Nucleus accumbens (tissue), 56 donors: ENCODE results near the gene EEFSEC.
A peak's percentile ranks its signal among the peaks of the same experiment; 100 is the strongest.

Experiments
- DNase-seq, 56 donors: peaks; one replicate each; lab custom pipeline; 2025; lab: John Stamatoyannopoulos, UW

The EEFSEC gene

DNA sequence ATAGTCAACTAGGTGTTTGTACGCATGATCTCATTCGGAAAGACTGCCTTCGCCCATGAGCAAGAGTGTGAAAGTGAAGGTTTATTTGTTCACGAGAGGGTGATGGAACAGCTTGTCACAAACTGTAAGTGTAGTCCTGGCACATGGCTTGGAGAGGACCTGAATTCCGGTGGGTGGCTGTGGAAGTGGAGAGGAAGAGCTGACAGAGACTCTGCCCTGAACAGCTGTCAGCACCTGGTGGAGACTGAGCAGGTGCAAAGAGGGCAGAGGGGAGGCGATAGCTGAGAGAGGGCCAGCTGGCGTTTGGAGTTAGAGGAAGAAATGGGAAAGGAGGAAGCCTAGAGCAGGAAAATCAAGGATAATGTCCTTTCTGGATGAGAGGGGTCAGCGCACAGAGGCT is 155.7 kb downstream of the EEFSEC start:
- DNase-seq, result no peak

DNA sequence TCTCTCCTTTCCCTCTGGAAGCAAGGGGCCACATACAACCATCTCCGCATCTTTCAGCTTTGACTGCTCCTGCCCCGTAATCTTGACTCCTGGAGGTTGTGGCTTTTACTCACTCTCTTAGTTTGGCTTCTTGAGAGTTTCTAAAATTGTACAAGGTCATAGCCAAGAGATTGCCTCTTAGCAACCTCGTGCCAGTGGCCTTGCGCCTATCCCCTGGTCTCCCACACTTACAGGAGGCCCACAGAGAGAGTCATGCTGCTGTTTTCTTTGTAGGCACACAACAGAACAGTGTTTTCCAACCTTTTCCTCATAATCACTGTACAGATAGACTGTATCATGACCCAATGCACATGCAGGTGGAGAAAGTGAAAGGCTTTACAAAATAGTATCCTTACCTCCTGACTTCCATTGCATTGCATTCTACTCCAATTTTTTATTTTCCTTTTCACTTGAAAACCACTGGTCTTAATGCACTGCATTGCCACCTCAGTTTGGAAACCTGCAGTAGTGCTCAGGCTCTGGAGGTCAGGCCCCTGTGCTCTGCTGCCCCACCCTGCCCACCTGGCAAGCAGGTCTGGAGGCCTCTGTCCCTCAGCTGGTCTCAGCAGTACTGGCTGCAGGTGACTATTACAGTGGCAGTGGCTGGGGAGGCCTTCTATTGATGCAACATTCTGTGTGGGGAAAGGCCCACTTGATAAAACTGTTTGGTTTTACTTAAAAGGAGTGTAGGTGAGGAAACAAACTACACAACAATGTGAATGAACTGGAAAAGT is 157.2 kb downstream of the EEFSEC start:
- DNase-seq, result no peak

DNA sequence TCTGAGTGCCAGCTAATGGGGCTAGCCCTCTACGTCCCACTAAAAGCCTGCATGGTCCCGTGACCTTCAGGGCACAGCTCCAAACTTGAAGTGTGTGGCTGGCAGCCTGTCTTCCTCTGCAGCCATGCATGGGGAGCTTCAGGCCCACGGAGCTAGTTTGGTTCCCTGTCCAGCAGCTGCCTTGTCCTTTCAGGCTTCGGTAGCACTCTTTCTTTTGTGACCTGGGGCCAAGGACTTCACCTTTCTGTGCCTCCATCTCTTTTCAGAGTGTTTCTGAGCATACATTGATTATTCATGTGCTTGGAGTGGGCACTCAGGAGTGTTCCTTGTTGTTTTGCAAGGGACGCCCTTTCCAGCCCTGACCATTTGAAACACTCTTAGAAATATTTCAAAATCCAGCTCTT is 158.2 kb downstream of the EEFSEC start:
- DNase-seq, result peak in 11 of 56 donors; percentile 6 to 57 (median 27)

DNA sequence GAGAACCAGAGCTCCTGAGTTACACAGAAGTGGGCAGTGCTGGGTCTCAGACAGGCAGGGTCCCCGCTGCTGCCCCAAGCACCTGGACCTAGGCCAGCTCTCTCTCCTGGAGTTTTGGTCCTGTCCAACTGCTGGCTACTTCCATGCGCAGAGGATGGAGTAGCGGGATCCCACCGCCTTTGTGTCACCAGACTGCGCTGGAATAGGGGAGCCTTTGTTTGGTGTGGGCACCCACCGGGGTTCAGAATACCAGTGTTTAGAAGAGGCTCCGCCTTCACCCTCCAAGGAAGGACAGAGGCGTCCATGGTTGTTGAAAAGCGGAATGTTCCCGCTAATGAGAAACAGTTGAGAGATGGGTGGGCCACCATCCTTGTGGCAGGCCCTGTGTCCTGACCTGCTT is 159.0 kb downstream of the EEFSEC start:
- DNase-seq, result no peak

DNA sequence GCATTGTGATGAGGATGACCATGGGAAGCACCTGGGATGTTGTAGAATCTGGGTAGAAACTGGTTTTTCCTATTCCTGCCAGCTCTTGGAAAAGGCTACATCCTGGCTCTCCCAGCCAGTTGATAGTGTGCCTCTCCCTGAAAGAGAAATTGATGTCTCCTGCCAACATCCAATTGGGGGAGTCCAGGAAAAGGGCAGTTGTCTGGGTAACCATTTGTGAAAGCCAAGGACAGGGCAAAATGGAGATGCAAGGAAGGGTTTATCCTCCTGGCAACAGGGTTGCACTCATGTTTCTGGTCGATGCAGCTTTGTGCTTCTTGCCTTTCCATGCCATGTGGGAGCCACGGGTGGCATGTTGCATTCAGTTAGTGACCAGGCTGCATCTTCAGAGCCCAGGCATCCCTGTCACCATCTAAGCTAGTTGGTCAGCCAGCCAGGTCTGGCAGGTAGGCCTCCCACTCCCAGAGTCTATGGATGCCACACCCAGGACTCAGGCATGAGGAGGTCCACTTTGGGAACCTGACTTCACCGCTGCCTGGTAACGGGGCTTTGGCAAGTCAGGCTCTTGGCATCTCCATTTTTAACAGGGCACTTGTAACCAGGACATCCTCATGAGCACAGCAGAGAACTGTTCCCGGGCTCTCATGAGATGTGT is 159.9 kb downstream of the EEFSEC start:
- DNase-seq, result no peak

DNA sequence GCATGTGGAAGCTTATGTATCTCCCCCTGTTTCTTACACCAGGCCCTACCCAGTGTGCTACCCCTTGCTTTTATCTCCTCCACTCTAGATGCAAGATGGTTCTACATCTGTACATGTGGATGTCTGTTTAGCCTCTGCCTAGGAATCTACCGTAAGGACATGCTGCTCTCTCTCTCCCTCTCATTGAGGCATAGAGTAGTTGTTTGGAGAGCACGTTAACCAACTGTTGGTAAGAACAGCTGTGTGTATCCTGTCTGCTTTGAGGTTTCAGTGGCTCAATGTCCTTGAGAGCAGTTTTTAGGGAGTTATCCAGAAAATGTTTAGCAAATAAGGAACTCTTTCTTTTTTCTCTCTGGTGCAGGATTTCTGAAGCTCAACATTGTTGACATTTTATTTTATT is 160.7 kb downstream of the EEFSEC start:
- DNase-seq, result no peak

DNA sequence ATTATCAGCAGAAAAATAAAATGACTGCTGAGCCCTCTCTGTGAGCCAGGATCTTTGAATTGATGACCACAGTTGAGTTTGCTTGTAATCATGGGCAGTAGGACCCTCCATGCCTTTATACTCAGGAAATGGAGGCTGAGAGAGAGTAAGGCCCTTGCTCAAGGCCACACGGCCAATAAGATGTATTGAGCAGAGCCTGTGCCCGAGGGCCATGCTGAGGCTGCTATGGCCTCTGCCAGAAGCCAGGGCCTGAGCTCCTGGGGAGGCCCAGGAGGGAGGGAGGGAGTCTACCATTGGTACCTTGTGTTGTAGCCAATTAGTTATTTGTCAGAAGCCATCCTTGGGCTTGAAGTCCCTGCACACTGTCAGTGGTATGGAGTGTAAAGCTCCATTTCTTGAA is 162.0 kb downstream of the EEFSEC start:
- DNase-seq, result no peak

DNA sequence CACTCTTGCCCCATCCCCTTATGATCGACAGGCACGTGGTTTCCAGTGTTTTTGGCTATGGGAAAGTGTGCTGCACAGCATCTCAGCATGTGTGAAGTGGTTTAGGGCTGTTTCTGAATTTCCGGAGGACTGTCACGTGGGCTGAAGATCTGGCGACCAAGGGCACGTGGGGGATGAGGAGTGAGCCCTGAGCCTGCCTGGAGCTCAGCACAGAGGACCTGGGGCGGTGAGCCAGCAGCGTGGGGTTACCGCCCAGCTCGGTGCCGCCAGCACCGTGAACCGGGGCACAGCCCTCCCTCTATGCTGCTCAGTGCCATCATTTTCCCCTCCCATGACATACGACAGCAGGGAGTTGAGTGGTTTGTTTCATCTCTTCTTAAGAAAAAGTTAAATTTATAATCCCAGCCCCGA is 163.2 kb downstream of the EEFSEC start:
- DNase-seq, result no peak

DNA sequence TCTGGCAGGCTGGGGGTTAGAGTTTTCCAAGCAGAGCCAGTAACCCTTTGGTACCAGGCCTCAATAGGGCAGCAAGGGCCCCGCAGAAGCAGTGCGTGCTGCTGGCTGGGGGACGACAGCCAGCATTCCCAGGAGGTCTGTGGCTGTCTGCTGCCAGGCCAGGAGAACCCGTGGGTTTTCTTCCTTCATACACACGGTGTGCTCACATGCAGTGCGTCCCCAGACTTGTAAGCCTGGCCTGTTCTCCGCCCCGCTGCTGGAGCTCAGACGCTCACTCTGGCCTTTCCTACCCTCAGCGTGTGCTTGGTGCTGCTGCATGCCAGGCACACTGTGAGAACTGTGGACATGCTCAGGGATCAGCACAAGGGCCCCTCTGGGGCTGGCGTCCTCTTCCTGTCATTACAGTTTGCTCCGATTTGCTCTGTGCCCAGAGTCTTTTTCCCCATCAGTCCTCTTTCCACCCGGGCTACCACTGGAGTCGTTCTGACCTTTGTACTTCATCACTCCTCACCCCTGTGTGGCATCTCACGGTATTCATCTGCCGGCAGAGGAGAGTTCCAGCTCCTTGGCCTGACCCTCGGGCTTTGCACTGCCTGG is 163.9 kb downstream of the EEFSEC start:
- DNase-seq, result no peak

DNA sequence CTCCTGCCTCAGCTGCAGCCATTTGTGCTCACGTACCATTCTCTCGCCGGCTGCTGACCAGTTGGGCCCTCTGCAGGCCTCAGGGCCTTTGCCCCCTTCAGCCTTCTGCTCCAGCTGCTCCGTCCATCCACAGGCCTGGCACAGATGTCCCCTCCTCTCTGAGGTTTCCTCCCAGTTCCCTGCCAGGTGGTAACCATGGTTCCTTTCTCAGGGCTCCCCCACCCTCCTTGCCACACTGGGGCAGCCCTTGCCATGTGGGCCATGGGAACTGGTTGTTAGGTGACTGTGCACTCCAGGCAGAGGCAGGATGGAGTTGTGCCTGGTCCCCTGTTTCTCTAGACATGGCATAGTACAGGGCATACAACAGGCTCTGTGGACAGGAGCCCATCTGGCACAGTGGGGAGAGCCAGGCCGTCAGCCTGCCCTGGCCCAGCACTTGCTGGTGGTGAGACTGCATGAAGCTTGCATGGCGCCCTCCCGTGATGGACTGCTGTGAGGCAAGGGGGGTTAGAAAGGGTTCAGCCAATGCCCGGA is 164.5 kb downstream of the EEFSEC start:
- peak in 1 of 56 donors; percentile 24 for DNase-seq

DNA sequence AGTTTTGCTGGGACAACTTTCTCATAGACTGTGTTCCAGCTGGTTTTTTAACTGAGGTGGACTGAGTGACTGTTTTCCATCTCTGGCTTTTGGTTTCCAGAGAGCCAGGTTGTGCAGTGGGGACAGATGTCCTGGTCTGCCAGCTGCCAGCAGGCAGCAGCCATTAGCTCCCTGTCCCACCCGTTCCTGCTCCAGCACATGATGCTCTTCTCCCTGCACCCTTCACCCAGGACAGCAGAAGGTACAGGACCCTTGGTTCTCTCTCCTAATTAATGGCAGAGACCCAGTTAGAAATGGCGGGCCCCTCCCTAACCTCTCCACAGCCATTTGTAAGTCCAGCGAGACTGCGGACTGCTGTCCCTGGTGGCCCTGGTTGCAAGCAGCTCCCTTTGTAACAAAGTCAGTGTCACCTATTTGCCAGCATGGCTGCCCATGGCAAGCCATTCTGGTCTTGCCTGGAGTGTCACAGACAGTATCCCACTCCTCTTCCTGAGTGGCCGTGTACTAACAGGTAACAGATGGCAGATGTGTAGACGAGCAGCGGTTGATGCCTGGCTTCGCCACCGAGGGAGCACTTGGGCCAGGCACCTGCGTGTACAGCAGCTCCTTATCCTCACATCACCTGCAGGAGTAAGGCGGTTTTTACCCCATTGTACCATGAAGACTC is 165.1 kb downstream of the EEFSEC start:
- DNase-seq, result no peak

DNA sequence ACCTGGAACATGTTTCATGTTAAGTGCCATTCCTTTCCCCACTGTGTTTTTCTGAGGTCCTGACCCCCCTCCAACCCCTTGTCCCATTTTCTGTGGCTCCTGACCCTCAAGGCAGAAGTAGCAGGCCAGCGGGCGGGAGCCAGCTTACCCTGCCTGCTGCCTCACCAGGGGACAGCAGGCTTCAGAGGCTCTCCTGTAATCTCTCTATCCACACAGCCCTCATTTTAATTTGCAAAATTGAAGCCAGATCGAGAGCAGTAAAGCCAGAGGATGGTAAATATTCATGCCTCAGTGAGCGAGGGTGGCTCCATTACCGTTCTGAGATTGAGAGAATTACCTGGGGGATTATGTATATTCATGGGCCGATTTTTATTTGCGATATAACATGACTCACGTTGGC is 165.8 kb downstream of the EEFSEC start:
- DNase-seq, result no peak

DNA sequence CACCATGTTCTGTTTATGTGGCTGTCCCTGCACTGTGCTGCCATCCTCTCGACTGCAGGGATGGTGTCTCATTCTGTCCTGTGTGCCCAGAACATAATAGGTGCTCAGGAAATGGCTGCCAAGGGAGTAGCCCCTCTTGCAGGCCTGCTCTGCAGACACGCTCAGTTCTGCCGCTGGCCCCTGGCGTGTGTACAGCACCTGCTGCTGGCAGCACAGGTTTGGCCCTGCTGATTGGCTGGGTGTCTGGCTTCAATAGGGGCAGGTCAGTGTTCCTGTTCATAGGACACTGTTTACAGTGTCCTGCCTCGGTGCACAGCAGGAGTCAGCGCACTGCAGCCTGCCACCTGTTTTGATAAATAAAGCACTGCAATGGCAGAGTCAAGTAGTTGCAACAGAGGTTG is 166.5 kb downstream of the EEFSEC start:
- DNase-seq, result no peak

DNA sequence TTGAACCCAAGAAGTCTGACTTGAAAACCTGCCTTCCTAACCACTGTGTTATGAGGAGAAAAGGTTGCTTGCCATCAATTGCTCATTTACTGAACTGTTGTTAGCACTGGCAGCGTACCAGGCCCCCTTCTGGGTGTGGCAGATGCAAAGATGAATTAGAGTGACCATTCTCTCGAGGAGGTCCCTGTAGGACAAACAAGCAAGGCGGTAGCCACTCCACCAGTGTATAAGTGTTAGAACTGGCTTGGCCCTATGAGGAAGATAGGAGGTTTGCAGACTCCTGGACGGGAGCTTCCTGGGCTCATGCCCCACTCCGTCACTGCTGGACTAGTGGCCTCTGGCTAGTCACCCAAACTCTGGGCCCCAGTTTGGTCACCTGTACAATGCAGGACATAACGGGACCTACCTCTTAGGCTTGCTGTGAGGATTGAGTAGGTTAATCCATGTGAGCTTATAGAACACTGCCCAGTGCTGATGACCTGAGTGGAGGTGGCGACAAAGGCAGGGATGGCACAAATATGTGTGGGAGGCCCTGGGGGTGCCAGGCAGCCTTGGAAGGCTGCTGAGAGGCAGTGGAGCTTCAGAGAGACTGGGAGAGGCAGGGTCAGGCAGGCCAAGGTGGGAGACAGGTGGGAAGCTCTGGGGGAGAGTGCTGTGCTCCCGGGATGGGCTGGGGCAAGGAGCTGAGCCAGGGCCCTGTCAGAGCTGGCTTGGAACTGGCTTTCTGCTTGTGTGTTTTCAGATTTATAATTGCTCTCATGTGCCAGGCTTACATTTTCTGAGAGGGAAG is 167.5 kb downstream of the EEFSEC start:
- DNase-seq, result no peak

DNA sequence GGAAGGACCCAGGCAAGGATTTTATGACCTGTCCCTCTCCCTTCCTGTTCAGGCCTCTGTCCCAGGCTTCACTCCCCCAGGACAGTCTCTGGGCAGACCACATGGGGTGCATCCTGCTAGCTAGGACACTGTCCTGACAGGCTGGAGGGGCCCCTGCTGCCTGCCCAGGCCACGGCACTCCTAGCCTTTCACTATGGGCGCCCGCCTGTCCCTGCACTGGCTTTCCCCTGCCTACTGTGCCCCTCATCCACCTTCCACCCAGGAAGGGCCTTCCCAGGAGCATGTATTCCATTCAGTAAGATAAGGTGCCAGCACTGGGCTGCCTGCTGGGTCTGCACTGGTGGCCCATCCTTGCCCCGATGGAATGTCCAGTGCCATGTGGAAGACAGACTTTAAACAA is 168.1 kb downstream of the EEFSEC start:
- no peak for DNase-seq

DNA sequence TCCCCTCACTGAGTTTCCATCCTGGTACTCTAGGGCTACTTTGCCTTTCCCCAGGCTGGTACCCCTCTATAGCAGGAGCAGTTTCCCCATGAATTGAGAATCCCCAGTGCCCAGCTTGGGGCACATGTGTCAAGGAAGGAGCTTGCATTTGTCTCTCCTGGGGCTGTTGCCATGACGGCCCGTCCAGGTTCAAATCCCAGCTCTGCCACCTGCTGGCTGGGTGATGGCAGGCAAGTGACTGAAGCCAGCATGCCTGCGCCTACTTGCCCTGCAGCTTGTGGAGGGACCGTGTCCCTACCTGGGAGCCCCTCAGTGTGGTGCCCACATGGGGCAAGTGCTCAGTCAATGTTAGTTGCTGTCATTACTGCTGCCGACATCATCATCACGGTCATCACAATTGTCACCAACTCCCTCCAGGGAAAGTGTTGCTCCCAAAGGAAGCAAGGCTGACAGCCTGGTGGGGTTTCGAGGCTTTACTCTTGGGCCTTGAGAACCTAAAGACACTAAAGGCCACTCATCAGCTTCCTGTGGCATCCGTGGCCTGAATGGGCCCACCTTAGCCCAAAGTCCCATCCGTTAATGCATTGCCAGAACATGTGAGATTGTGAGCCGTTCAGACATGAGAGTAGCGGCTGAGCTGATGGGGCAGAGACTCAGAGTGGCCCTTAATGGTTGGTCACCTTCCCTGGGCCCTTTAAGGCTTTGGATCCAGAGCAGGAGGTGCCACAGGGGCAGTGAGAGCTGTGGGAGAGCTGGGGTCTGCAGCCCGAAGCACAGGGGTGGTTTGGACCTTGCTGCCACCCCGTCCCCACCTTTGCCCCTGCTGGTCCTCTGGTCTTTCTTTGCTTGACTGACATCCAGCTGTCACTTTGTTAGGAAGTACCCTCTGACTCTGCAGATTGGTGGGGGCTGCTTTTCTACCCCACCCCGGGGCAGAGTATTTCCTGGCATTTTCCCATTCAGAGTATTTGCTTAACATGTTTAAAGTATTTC is 169.0 kb downstream of the EEFSEC start:
- DNase-seq, result peak in 12 of 56 donors; percentile 4 to 62 (median 24)

DNA sequence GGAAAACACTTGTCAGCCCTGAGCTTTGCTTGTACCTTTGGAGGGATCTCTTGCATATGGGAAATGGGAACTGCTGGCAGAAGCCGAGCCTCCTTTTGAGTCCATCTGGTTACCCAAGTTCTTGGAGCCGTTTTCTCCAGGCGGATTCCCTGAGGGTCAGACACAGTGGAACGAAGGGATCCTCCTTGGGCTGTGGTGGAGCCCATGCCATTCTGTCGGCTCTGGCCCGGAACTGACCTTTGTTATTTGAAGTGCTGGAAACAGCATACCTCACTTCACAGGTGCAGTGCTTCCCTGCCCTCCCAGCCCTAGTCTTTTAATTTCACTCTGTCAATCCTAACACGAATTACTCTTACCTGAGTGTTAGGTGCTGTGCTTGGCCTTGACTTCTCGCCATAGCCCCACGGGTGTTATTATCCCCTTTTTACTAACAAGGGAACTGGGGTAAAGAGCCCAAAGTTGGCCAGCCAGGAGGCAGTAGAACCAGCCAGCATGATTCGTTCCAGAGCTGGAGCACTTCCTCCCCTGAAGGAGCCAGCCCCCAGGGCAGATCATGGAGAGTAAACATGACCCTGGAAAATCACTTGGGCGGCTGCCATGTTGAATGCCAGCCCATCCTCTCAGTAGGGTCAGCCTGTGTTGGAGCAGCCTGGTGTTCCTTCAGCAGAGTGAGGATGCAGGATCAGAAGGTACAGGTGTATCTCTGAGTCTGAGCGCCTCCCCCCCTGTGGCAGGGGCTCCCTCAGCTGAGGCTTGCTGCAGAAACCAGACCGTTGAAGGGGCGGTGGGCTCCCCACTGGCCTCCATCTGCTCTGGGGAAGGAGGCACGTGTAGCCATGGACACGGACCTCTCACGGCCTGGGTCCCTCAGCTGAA is 170.2 kb downstream of the EEFSEC start:
- DNase-seq, result no peak
